ENCODE data around the gene CHURC1. TPM values are rescaled to one million over a fixed set of nuclear protein-coding genes. Genes with fewer than 3 reads are reported as not detected.

The CHURC1 gene
- total and polyA plus RNA-seq, 2 of the 13 experiments (the other 11 are each of a cell fraction or from before 2014, with no cell fraction given) = 41.1 to 74.4 TPM

- no peak for ATAC-seq
- in situ Hi-C loops (cut with HindIII; ENCODE audit: extremely low pct_ligation_motif_present, low pct_unique_long_range_greater_than_20kb) (no loop called here), intact Hi-C loops (cut with micrococcal nuclease; ENCODE audit: unreplicated experiment) (no loop called here)
- Histone ChIP-seq H3K4me2 (ENCODE audit: low read depth, low read length) (no peak overlapping the region), H3K9me3 (ENCODE audit: low read length) (no peaks in the 10 kb centered on the region), H3K4me3 (replicated peaks in 1 of 3; ENCODE audit: insufficient read depth in 1 of 3, low read depth in 2 of 3, low read length in 3 of 3) (no peak overlapping the region), H3K79me2 (ENCODE audit: insufficient read depth, low read length) (no peaks in the 10 kb centered on the region), H2AFZ (ENCODE audit: low read length) (no peak overlapping the region), H3K9ac (ENCODE audit: insufficient read depth, low read depth, low read length) (no peak overlapping the region), H3K4me1 (ENCODE audit: insufficient read depth, low read length) (no peaks in the 10 kb centered on the region), H3K27me3 (ENCODE audit: control insufficient read depth in 1 of 2, insufficient read depth in 2 of 2, low read length in 2 of 2) (peaks cover 7 to 57% of the 10 kb centered on the region in 2 experiments), H3K27ac (ENCODE audit: extremely low read length, insufficient read depth, low read length) (no peak overlapping the region), H4K20me1 (ENCODE audit: insufficient read depth, low read length) (no peaks in the 10 kb centered on the region), H3K36me3 (replicated peaks in 1 of 2; ENCODE audit: control insufficient read depth in 1 of 2, insufficient read depth in 2 of 2, low read length in 2 of 2) (no peaks in the 10 kb centered on the region)
- no TSS peak for BruUV-seq (replicated peaks)
- WGBS (ENCODE audit: low lambda C conversion rate) = 0% methylated on average over 3 of the region's 3 CpGs
- no peak for DNase-seq (ENCODE audit: low spot score)
- FAIRE-seq = no peak
- ChIA-PET POLR2A (no interaction called here), CTCF (ENCODE audit: low intra/inter-chr PET ratio, low total read pairs) (no interaction called here)
- TF ChIP-seq ARID2 (CRISPR knock-in tag; IDR thresholded peaks at IDR 0.05; ENCODE audit: borderline replicate concordance) (no peak), SRSF1 (optimal IDR thresholded peaks at IDR 0.05; ENCODE audit: low read depth, low read length) (no peak), ZNF615 (CRISPR knock-in tag; IDR thresholded peaks at IDR 0.05; ENCODE audit: borderline replicate concordance) (no peak), ATM (IDR thresholded peaks at IDR 0.05; ENCODE audit: borderline replicate concordance) (no peak), ZNF703 (CRISPR knock-in tag; IDR thresholded peaks at IDR 0.05; ENCODE audit: borderline replicate concordance) (no peak), ZNF296 (CRISPR knock-in tag; conservative IDR thresholded peaks at IDR 0.05) (no peak), PRPF4 (IDR thresholded peaks at IDR 0.05; ENCODE audit: low read depth, low read length, poor library complexity, severe bottlenecking) (no peak), ZBTB39 (CRISPR knock-in tag; IDR thresholded peaks at IDR 0.05) (no peak)
- TF ChIP-seq, protein P1, sequence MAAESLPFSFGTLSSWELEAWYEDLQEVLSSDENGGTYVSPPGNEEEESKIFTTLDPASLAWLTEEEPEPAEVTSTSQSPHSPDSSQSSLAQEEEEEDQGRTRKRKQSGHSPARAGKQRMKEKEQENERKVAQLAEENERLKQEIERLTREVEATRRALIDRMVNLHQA (CRISPR knock-in tag; IDR thresholded peaks at IDR 0.05) = no peak
- TF ChIP-seq, protein P2, sequence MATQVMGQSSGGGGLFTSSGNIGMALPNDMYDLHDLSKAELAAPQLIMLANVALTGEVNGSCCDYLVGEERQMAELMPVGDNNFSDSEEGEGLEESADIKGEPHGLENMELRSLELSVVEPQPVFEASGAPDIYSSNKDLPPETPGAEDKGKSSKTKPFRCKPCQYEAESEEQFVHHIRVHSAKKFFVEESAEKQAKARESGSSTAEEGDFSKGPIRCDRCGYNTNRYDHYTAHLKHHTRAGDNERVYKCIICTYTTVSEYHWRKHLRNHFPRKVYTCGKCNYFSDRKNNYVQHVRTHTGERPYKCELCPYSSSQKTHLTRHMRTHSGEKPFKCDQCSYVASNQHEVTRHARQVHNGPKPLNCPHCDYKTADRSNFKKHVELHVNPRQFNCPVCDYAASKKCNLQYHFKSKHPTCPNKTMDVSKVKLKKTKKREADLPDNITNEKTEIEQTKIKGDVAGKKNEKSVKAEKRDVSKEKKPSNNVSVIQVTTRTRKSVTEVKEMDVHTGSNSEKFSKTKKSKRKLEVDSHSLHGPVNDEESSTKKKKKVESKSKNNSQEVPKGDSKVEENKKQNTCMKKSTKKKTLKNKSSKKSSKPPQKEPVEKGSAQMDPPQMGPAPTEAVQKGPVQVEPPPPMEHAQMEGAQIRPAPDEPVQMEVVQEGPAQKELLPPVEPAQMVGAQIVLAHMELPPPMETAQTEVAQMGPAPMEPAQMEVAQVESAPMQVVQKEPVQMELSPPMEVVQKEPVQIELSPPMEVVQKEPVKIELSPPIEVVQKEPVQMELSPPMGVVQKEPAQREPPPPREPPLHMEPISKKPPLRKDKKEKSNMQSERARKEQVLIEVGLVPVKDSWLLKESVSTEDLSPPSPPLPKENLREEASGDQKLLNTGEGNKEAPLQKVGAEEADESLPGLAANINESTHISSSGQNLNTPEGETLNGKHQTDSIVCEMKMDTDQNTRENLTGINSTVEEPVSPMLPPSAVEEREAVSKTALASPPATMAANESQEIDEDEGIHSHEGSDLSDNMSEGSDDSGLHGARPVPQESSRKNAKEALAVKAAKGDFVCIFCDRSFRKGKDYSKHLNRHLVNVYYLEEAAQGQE (IDR thresholded peaks at IDR 0.05; ENCODE audit: borderline replicate concordance in 1 of 2, low read depth in 1 of 2, low read length in 2 of 2) = no peak
- TF ChIP-seq, protein P3, sequence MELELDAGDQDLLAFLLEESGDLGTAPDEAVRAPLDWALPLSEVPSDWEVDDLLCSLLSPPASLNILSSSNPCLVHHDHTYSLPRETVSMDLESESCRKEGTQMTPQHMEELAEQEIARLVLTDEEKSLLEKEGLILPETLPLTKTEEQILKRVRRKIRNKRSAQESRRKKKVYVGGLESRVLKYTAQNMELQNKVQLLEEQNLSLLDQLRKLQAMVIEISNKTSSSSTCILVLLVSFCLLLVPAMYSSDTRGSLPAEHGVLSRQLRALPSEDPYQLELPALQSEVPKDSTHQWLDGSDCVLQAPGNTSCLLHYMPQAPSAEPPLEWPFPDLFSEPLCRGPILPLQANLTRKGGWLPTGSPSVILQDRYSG (CRISPR knock-in tag; IDR thresholded peaks at IDR 0.05) = no peak
- TF ChIP-seq, protein P4, sequence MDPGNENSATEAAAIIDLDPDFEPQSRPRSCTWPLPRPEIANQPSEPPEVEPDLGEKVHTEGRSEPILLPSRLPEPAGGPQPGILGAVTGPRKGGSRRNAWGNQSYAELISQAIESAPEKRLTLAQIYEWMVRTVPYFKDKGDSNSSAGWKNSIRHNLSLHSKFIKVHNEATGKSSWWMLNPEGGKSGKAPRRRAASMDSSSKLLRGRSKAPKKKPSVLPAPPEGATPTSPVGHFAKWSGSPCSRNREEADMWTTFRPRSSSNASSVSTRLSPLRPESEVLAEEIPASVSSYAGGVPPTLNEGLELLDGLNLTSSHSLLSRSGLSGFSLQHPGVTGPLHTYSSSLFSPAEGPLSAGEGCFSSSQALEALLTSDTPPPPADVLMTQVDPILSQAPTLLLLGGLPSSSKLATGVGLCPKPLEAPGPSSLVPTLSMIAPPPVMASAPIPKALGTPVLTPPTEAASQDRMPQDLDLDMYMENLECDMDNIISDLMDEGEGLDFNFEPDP (CRISPR knock-in tag; conservative IDR thresholded peaks at IDR 0.05) = no peak
Measured at GRCh38 chr14:64873506-64874219, 40.6 kb upstream of the CHURC1 start.
